NOMO-1 treated with DMSO at 0.1 percent for 48 hours (cell line): ENCODE results near the gene PCBD2.
"Not testable (repeated sequence)": the region's sequence is repeated elsewhere in the genome, so short reads cannot be mapped to it uniquely, and the experiment has no call there.

Experiments used
- DNase-seq: peaks from one replicate; lab custom pipeline; 2025; ENCODE audit not compliant: unreplicated experiment; lab: John Stamatoyannopoulos, UW

The PCBD2 gene

GRCh38 chr5:134904610-134905245, at the start of gene PCBD2:
PCBD2 (plus strand) TSS chr5:134905131; CDS start chr5:134905140, 9 bp downstream.
- DNase-seq = peak; percentile 90

GRCh38 chr5:134856465-134856864, 48.5 kb upstream of the PCBD2 start:
- DNase-seq = not testable (repeated sequence)

- DNase-seq = no peak
These were observed 47.5 kb upstream of the PCBD2 start for GRCh38 chr5:134857401-134857800.

- DNase-seq = no peak
These were observed 40.2 kb upstream of the PCBD2 start for GRCh38 chr5:134864707-134865106.

- no peak for DNase-seq
These were observed 31.4 kb upstream of the PCBD2 start for GRCh38 chr5:134873494-134873893.

- peak; percentile 72 for DNase-seq
These were observed 30.7 kb upstream of the PCBD2 start, which contains the start of gene TXNDC15 for GRCh38 chr5:134873987-134874830. TXNDC15 (plus strand) TSS chr5:134874371; CDS start chr5:134874428, 57 bp downstream.

- peak; percentile 6 for DNase-seq
These were observed 29.9 kb upstream of the PCBD2 start for GRCh38 chr5:134874831-134875655.

- DNase-seq = no peak
These were observed 27.8 kb upstream of the PCBD2 start for GRCh38 chr5:134877159-134877558.

- no peak for DNase-seq
These were observed 26.5 kb upstream of the PCBD2 start for GRCh38 chr5:134878403-134878802.

- no peak for DNase-seq
These were observed 25.5 kb upstream of the PCBD2 start for GRCh38 chr5:134879456-134879855.

GRCh38 chr5:134880937-134881336, 24.0 kb upstream of the PCBD2 start:
- DNase-seq = not testable (repeated sequence)

GRCh38 chr5:134881711-134882110, 23.2 kb upstream of the PCBD2 start:
- DNase-seq = not testable (repeated sequence)

- no peak for DNase-seq
These were observed 17.3 kb upstream of the PCBD2 start for GRCh38 chr5:134887593-134888159.

GRCh38 chr5:134889335-134889734, 15.6 kb upstream of the PCBD2 start:
- DNase-seq = no peak

- no peak for DNase-seq
These were observed 13.5 kb upstream of the PCBD2 start for GRCh38 chr5:134891473-134891872.

- DNase-seq = no peak
These were observed 12.6 kb upstream of the PCBD2 start for GRCh38 chr5:134892282-134892681.

GRCh38 chr5:134892926-134893325, 12.0 kb upstream of the PCBD2 start:
- no peak for DNase-seq

- no peak for DNase-seq
These were observed 11.0 kb upstream of the PCBD2 start for GRCh38 chr5:134893748-134894505.

GRCh38 chr5:134902071-134902801, 2.7 kb upstream of the PCBD2 start:
- peak; percentile 64 for DNase-seq
